Liver (tissue), 9 donors: ENCODE data around the gene EHD4. TPM values are rescaled to one million over a fixed set of nuclear protein-coding genes. Genes with fewer than 3 reads are reported as not detected.

Source experiments
- DNase-seq: peaks from one replicate; pipeline ENCODE4 v3.0.0-alpha.2; 2017; ENCODE audit warnings: low spot score
- H3K27ac ChIP-seq, 2 donors: one replicate each; pipeline ENCODE4 v1.7.0; 2013; ENCODE audit warnings: inconsistent platforms in 2 of 2, low read length in 2 of 2, control low read depth in 1 of 2, low read depth in 1 of 2, mild to moderate bottlenecking in 1 of 2
- H3K27me3 ChIP-seq, 4 donors: one replicate each; pipeline versions ENCODE4 v1.6.1 to v1.7.0; 2013; ENCODE audit warnings: low read length in 3 of 4, inconsistent platforms in 1 of 4, mild to moderate bottlenecking in 1 of 4, moderate library complexity in 1 of 4; ENCODE audit not compliant: control insufficient read depth in 4 of 4, insufficient read depth in 4 of 4
- H3K36me3 ChIP-seq, 4 donors: one replicate each; pipeline versions ENCODE4 v1.6.1 to v1.7.0; 2013; ENCODE audit warnings: low read length in 3 of 4, mild to moderate bottlenecking in 3 of 4, low read depth in 1 of 4, moderate library complexity in 1 of 4; ENCODE audit not compliant: control insufficient read depth in 4 of 4, insufficient read depth in 3 of 4
- H3K4me1 ChIP-seq, 4 donors: one replicate each; pipeline versions ENCODE4 v1.6.1 to v1.7.0; 2013; ENCODE audit warnings: low read length in 3 of 4, mild to moderate bottlenecking in 3 of 4, moderate library complexity in 1 of 4; ENCODE audit not compliant: control insufficient read depth in 4 of 4, insufficient read depth in 4 of 4
- H3K4me3 ChIP-seq, 3 donors: one replicate each; pipeline versions ENCODE4 v1.6.1 to v1.7.0; 2013; ENCODE audit warnings: low read length in 3 of 3, control low read depth in 1 of 3, low read depth in 1 of 3, mild to moderate bottlenecking in 1 of 3
- H3K9ac ChIP-seq, 2 donors: one replicate each; pipeline ENCODE4 v1.7.0; 2013; ENCODE audit warnings: low read length in 2 of 2, mild to moderate bottlenecking in 2 of 2, moderate library complexity in 2 of 2, control low read depth in 1 of 2, low read depth in 1 of 2
- H3K9me3 ChIP-seq, 4 donors: one replicate each; pipeline versions ENCODE4 v1.6.1 to v1.7.0; 2013; ENCODE audit warnings: low read length in 3 of 4; ENCODE audit not compliant: control insufficient read depth in 4 of 4
- CTCF ChIP-seq: fragments of 150-350 bp; IDR thresholded peaks from 2 replicates; pipeline ENCODE4 v1.5.1; 2017; ENCODE audit warnings: improper control_type of control experiment, low read depth, low read length; ENCODE audit not compliant: missing input control
- EGR1 ChIP-seq, 2 donors: IDR thresholded peaks; 2 replicates each; pipeline ENCODE4 v1.6.1; 2016 to 2018; ENCODE audit warnings: antibody characterized with exemption in 2 of 2, low read depth in 2 of 2
- FOXA1 ChIP-seq: IDR thresholded peaks from 2 replicates; pipeline ENCODE4 v1.6.1; 2016; ENCODE audit warnings: antibody characterized with exemption
- FOXA2 ChIP-seq: IDR thresholded peaks from 2 replicates; pipeline ENCODE4 v1.6.1; 2016; ENCODE audit warnings: antibody characterized with exemption
- GABPA ChIP-seq, 2 donors: IDR thresholded peaks in 1 of 2; conservative IDR thresholded peaks in 1 of 2; 2 replicates each; pipeline ENCODE4 v1.6.1; 2016; ENCODE audit warnings: antibody characterized with exemption in 2 of 2, mild to moderate bottlenecking in 1 of 2, moderate library complexity in 1 of 2
- HNF4A ChIP-seq, 2 donors: conservative IDR thresholded peaks; 2 replicates each; pipeline ENCODE4 v1.6.1; 2016; ENCODE audit warnings: antibody characterized with exemption in 2 of 2, mild to moderate bottlenecking in 2 of 2
- HNF4G ChIP-seq: IDR thresholded peaks from 2 replicates; pipeline ENCODE4 v1.6.1; 2016; ENCODE audit warnings: antibody characterized with exemption
- JUND ChIP-seq, 2 donors: IDR thresholded peaks; 2 replicates each; pipeline ENCODE4 v1.6.1; 2016; ENCODE audit warnings: antibody characterized with exemption in 2 of 2
- NR2F2 ChIP-seq: IDR thresholded peaks from 2 replicates; pipeline ENCODE4 v1.6.1; 2016; ENCODE audit warnings: antibody characterized with exemption
- RAD21 ChIP-seq, 2 donors: IDR thresholded peaks; 2 replicates each; pipeline ENCODE4 v1.6.1; 2016; ENCODE audit warnings: antibody characterized with exemption in 2 of 2, mild to moderate bottlenecking in 2 of 2
- RXRA ChIP-seq, 2 donors: IDR thresholded peaks; 2 replicates each; pipeline ENCODE4 v1.6.1; 2017 to 2018; ENCODE audit warnings: antibody characterized with exemption in 2 of 2, mild to moderate bottlenecking in 1 of 2
- TAF1 ChIP-seq: conservative IDR thresholded peaks from 2 replicates; pipeline ENCODE4 v1.6.1; 2016; ENCODE audit warnings: antibody characterized with exemption, mild to moderate bottlenecking
- YY1 ChIP-seq: IDR thresholded peaks from 2 replicates; pipeline ENCODE4 v1.6.1; 2016; ENCODE audit warnings: antibody characterized with exemption, mild to moderate bottlenecking
- ZBTB33 ChIP-seq: IDR thresholded peaks from 2 replicates; pipeline ENCODE4 v1.6.1; 2016; ENCODE audit warnings: antibody characterized with exemption
- WGBS: extraction: QIAGEN DNeasy Blood & Tissue Kit; methylation state at CpG from one replicate; pipeline ENCODE4 v1.1.7; 2013; 5-methylcytosine and 5-hydroxymethylcytosine counted together
- polyA plus RNA-seq, 2 donors: library from polyadenylated mRNA; stranded (reverse) in 1 of 2; unstranded in 1 of 2; fragments of 200-250 nt in 1 of 2; fragments of >200 nt in 1 of 2; fragmentation: Nextera tagmentation in 1 of 2; extraction: Ambion mirVana in 1 of 2; gene quantifications; one replicate each; pipeline versions ENCODE4 v1.2.1 to v1.2.3, GENCODE V29; 2013 to 2015
- total RNA-seq, 2 donors: library from RNA; depleted of rRNA; stranded (reverse); fragments of >200 nt; gene quantifications; one replicate each; pipeline ENCODE4 v1.2.3, GENCODE V29; 2014
- TF ChIP-seq, protein P1 (sequence below): IDR thresholded peaks from 2 replicates; pipeline ENCODE4 v1.6.1; 2016; ENCODE audit warnings: antibody characterized with exemption
- donor health status: healthy.
- donor health status: healthy.
- donor health status: healthy.
- donor health status: healthy.
- donor health status: healthy.

EHD4 gene
- total and polyA plus RNA-seq, 4 donors = 3.3 to 10.0 (median 6.2) TPM

- H3K9me3 ChIP-seq = no peaks in the 10 kb centered on the region
- no peaks in the 10 kb centered on the region for H3K36me3 ChIP-seq
- H3K9ac ChIP-seq = no peak overlapping the region
- no peak for DNase-seq
- no peaks in the 10 kb centered on the region for H3K27me3 ChIP-seq
- peaks cover 0 to 1% (median 0%) of the 10 kb centered on the region in 4 donors for H3K4me1 ChIP-seq
- TF ChIP-seq GABPA (IDR thresholded peaks at IDR 0.05 in 1 of 2, conservative IDR thresholded peaks at IDR 0.05 in 1 of 2) (no peak), HNF4A (conservative IDR thresholded peaks at IDR 0.05) (no peak), NR2F2 (no peak), TAF1 (no peak), HNF4G (no peak), EGR1 (IDR thresholded peaks at IDR 0.05; ENCODE audit: low read depth in 2 of 2) (no peak), RXRA (IDR thresholded peaks at IDR 0.05) (no peak), YY1 (no peak)
- TF ChIP-seq, protein P1, sequence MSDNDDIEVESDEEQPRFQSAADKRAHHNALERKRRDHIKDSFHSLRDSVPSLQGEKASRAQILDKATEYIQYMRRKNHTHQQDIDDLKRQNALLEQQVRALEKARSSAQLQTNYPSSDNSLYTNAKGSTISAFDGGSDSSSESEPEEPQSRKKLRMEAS = no peak
- WGBS = 91% methylated on average over 10 of the region's 10 CpGs
- H3K27ac ChIP-seq = no peak overlapping the region
- no peak overlapping the region for H3K4me3 ChIP-seq
Measured at GRCh38 chr15:41981371-41982132, 9.2 kb upstream of the EHD4 start.

DNA sequence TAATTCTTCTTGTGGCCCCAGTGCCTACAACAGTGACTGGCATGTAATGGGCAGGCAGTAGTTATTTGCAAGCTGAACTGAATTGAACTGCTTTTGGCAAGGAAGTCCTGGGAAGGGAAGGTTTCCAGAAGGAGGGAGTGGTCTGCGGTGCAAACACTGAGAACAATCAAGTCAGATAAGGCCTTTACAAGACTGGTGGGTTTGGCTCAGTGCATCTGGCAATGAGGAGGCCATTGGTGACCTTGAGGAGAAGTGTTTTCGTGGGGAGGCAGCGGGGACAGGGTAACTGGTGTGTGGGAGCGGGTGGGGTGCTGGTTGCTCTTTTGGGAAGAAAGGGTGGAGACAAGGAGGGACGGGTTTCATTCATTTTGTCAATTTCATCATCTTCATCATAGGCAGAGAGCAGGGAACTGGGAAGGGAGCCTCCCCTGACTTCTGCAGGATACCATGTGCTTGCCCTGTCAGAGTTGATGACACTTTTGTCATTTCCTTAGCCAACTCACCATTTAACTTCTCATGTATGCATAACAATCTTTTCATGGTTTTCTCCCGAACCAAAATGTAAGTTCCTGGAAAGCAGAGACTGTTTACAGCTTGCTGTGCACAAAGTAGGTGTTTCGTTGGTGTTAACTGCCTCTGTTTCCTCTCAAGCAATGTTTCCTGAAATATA lies 8.4 kb upstream of the EHD4 start:
- H3K4me3 ChIP-seq = no peak overlapping the region
- no peak overlapping the region for H3K27ac ChIP-seq
- no peaks in the 10 kb centered on the region for H3K27me3 ChIP-seq
- H3K36me3 ChIP-seq = no peaks in the 10 kb centered on the region
- TF ChIP-seq ZBTB33 (no peak), EGR1 (IDR thresholded peaks at IDR 0.05; ENCODE audit: low read depth in 2 of 2) (no peak), RAD21 (IDR thresholded peaks at IDR 0.05) (no peak), NR2F2 (no peak), CTCF (no peak), GABPA (IDR thresholded peaks at IDR 0.05 in 1 of 2, conservative IDR thresholded peaks at IDR 0.05 in 1 of 2) (no peak), RXRA (IDR thresholded peaks at IDR 0.05) (no peak), JUND (IDR thresholded peaks at IDR 0.05) (no peak), FOXA2 (no peak), FOXA1 (no peak)
- H3K9ac ChIP-seq = no peak overlapping the region
- 82% methylated on average over 7 of the region's 7 CpGs for WGBS
- DNase-seq = no peak
- no peaks in the 10 kb centered on the region for H3K9me3 ChIP-seq
- peaks cover 0 to 1% (median 0%) of the 10 kb centered on the region in 4 donors for H3K4me1 ChIP-seq
